ENCODE measurements around the gene BIN1.

Gene BIN1

GRCh38 chr2:127048618-127048935 lies 58.4 kb downstream of the BIN1 start:
- H3K9me3 Mint-ChIP-seq, result no peaks in the 10 kb centered on the region
- ATAC-seq, result no peak
- peak in 1 of 2 donors; percentile 10 for DNase-seq
- H3K27me3 Mint-ChIP-seq, result no peaks in the 10 kb centered on the region
- no peak overlapping the region for H3K27ac Mint-ChIP-seq
- no peak overlapping the region for H3K4me3 Mint-ChIP-seq
- peaks cover 20% of the 10 kb centered on the region for H3K4me1 Mint-ChIP-seq

DNA sequence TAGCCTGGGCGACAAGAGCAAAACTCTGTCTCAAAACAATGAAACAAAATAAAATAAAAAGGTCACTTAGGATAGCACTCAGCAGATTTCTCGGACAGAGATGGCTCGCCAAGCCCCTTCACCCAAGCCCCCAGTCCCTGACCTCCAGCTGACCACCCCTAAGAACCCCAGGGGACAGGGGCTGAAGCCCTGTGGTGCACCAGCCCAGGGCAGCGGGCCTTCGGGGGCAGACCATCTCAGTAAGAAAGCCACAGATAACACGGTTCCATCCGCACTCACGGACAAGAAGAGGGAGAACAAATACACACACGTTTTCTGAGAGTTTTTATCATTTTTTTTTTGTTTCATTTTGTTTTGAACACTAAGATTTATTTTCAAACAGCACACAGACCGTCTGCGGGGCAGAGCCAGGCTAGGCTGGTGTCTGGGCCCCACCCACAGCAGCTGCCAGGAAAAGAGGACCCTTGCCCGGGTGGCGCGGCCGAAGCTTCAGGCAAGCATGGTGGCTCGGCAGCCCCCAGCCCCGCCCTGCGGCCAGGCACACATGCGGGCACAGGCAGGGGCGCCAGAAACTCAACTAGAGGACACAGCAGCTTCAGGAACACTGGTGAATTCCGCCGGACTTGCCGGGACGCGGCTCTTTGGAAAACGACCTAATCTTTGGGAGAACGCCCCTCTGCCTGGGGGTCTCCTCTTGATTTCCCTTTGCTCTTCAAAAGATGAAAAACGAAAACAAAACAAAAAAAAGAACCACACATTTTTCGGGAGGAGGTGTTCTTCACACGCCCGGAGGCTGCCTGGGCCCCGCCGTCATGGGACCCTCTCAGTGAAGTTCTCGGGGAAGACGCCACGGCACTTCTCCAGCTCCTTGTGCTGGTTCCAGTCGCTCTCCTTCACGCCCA lies 59.0 kb downstream of the BIN1 start:
- Mint-ChIP-seq H3K4me3 (no peak overlapping the region), H3K4me1 (peaks cover 18% of the 10 kb centered on the region), H3K27ac (peak overlapping the region in 1 of 2 donors; percentile 35), H3K9me3 (no peaks in the 10 kb centered on the region), H3K27me3 (no peaks in the 10 kb centered on the region)
- no peak for ATAC-seq
- no peak for DNase-seq

- ATAC-seq, result no peak
These were observed 59.9 kb downstream of the BIN1 start for GRCh38 chr2:127047054-127047453.

GRCh38 chr2:127046579-127046978 lies 60.4 kb downstream of the BIN1 start:
- peaks cover 13% of the 10 kb centered on the region for H3K4me1 Mint-ChIP-seq
- H3K9me3 Mint-ChIP-seq, result no peaks in the 10 kb centered on the region
- DNase-seq (no peak), ATAC-seq (no peak)
- no peak overlapping the region for H3K27ac Mint-ChIP-seq
- no peaks in the 10 kb centered on the region for H3K27me3 Mint-ChIP-seq
- H3K4me3 Mint-ChIP-seq, result no peak overlapping the region

More at GRCh38 chr2:127047054-127047453, 59.9 kb downstream of the BIN1 start:
- Mint-ChIP-seq H3K4me3 (no peak overlapping the region), H3K27me3 (no peaks in the 10 kb centered on the region), H3K9me3 (no peaks in the 10 kb centered on the region), H3K27ac (no peak overlapping the region), H3K4me1 (peaks cover 13% of the 10 kb centered on the region)
- DNase-seq, result no peak

GRCh38 chr2:127045792-127046501 lies 61.0 kb downstream of the BIN1 start:
- Mint-ChIP-seq H3K4me1 (peaks cover 13% of the 10 kb centered on the region), H3K27me3 (no peaks in the 10 kb centered on the region), H3K4me3 (no peak overlapping the region), H3K9me3 (no peaks in the 10 kb centered on the region), H3K27ac (no peak overlapping the region)
- ATAC-seq (peak; percentile 16), DNase-seq (peak in 1 of 2 donors; percentile 9)

GRCh38 chr2:127044977-127045661 lies 61.8 kb downstream of the BIN1 start:
- DNase-seq (no peak), ATAC-seq (no peak)
- Mint-ChIP-seq H3K27ac (no peak overlapping the region), H3K4me1 (peaks cover 6% of the 10 kb centered on the region), H3K4me3 (no peak overlapping the region), H3K9me3 (no peaks in the 10 kb centered on the region), H3K27me3 (no peaks in the 10 kb centered on the region)

- ATAC-seq (no peak), DNase-seq (no peak)
- Mint-ChIP-seq H3K4me3 (no peak overlapping the region), H3K4me1 (peaks cover 6% of the 10 kb centered on the region), H3K9me3 (no peaks in the 10 kb centered on the region), H3K27ac (no peak overlapping the region), H3K27me3 (no peaks in the 10 kb centered on the region)
These were observed 62.7 kb downstream of the BIN1 start for GRCh38 chr2:127044165-127044718.

DNA sequence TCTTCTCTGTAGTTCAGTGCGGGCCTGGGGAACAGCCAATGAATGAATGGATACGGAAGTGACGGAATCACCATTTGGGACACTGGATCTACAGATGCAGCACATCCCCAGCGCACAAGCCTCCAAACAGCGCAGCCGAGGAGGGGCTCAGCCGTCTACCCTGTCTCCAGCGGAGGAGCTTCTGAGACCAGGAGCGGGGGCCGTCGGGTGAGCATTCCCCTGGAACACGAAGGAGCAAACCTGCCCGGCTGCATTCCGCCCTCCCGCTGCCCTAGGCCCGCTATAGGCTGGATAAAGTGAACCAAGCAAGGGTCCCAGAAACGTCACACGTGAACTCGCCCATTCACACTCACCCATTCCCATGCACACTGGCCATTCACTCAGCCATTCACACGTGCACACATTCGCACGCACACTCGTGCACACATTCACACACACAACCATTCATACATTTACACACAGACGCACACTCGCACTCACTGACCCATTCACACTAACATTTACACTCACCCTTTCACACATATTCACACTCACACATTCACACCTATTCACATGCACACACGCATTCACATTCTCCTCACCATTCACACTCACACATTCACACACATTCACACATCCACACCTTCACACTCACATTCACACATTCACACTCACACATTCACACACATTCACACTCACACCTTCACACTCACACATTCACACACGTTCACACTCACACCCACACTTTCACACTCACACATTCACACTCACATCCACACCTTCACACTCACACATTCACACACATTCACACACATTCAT lies 63.4 kb downstream of the BIN1 start:
- Mint-ChIP-seq H3K4me3 (no peak overlapping the region), H3K27ac (no peak overlapping the region), H3K4me1 (peaks cover 6% of the 10 kb centered on the region), H3K9me3 (no peaks in the 10 kb centered on the region), H3K27me3 (no peaks in the 10 kb centered on the region)
- no peak for ATAC-seq
- no peak for DNase-seq

- no peak overlapping the region for H3K27ac Mint-ChIP-seq
- peaks cover 6% of the 10 kb centered on the region for H3K4me1 Mint-ChIP-seq
- ATAC-seq (no peak), DNase-seq (no peak)
- H3K9me3 Mint-ChIP-seq, result no peaks in the 10 kb centered on the region
- H3K27me3 Mint-ChIP-seq, result no peaks in the 10 kb centered on the region
- H3K4me3 Mint-ChIP-seq, result no peak overlapping the region
These were observed 65.5 kb downstream of the BIN1 start for GRCh38 chr2:127041259-127041970.

GRCh38 chr2:127040169-127040568 lies 66.8 kb downstream of the BIN1 start:
- DNase-seq (no peak), ATAC-seq (no peak)
- Mint-ChIP-seq H3K27ac (peak overlapping the region in 1 of 2 donors; percentile 16), H3K4me3 (no peak overlapping the region), H3K9me3 (no peaks in the 10 kb centered on the region), H3K27me3 (no peaks in the 10 kb centered on the region), H3K4me1 (peaks cover 6% of the 10 kb centered on the region)

GRCh38 chr2:127039387-127040031 lies 67.4 kb downstream of the BIN1 start:
- Mint-ChIP-seq H3K27me3 (no peaks in the 10 kb centered on the region), H3K4me1 (peaks cover 6% of the 10 kb centered on the region), H3K9me3 (no peaks in the 10 kb centered on the region), H3K4me3 (no peak overlapping the region), H3K27ac (no peak overlapping the region)
- ATAC-seq (peak; percentile 76), DNase-seq (no peak)

GRCh38 chr2:127037476-127037875 lies 69.5 kb downstream of the BIN1 start:
- H3K9me3 Mint-ChIP-seq, result no peaks in the 10 kb centered on the region
- ATAC-seq, result no peak
- no peak overlapping the region for H3K27ac Mint-ChIP-seq
- H3K4me1 Mint-ChIP-seq, result peaks cover 6% of the 10 kb centered on the region
- DNase-seq, result no peak
- H3K27me3 Mint-ChIP-seq, result no peaks in the 10 kb centered on the region
- no peak overlapping the region for H3K4me3 Mint-ChIP-seq

GRCh38 chr2:127034883-127035611 lies 71.9 kb downstream of the BIN1 start:
- ATAC-seq, result no peak
- H3K4me1 Mint-ChIP-seq, result peaks cover 6% of the 10 kb centered on the region

More at GRCh38 chr2:127034883-127035611, 71.9 kb downstream of the BIN1 start:
- Mint-ChIP-seq H3K9me3 (no peaks in the 10 kb centered on the region), H3K27ac (no peak overlapping the region), H3K27me3 (peaks cover 3% of the 10 kb centered on the region), H3K4me3 (no peak overlapping the region)
- DNase-seq, result no peak

All from stimulated activated naive CD8-positive, alpha-beta T cell treated with anti-CD3 and anti-CD28 coated beads, Interleukin-15, amount 100 ng/mL, for 72 hours (primary cell).